ENCODE data around the gene NSUN3.

DNA sequence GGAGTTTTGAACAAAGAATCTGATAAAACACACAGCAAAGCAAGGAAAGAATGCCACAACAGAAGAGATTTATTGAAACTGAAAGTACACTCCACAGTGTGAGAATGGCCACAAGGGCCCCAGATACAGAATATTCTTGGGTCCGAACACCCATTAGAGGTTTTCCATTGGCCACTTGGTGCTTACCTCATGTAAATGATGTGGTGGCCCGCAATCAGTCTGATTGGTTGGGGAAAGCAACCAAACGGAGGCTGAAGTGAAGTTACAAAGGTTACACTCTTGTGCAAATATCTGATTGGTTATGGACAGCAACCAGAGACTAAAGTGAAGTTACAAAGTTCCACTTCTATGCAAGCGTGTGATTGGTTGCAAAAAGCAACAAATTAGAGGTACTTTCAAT, 20.4 kb downstream of the NSUN3 start:
- TF ChIP-seq, protein P1, sequence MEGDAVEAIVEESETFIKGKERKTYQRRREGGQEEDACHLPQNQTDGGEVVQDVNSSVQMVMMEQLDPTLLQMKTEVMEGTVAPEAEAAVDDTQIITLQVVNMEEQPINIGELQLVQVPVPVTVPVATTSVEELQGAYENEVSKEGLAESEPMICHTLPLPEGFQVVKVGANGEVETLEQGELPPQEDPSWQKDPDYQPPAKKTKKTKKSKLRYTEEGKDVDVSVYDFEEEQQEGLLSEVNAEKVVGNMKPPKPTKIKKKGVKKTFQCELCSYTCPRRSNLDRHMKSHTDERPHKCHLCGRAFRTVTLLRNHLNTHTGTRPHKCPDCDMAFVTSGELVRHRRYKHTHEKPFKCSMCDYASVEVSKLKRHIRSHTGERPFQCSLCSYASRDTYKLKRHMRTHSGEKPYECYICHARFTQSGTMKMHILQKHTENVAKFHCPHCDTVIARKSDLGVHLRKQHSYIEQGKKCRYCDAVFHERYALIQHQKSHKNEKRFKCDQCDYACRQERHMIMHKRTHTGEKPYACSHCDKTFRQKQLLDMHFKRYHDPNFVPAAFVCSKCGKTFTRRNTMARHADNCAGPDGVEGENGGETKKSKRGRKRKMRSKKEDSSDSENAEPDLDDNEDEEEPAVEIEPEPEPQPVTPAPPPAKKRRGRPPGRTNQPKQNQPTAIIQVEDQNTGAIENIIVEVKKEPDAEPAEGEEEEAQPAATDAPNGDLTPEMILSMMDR (conservative IDR thresholded peaks at IDR 0.05; ENCODE audit: low read depth, low read length), result no peak
- TF ChIP-seq POLR2A (IDR thresholded peaks at IDR 0.05; ENCODE audit: low read depth, low read length) (no peak), RFX5 (IDR thresholded peaks at IDR 0.05; ENCODE audit: low read depth, low read length) (no peak), RCOR1 (IDR thresholded peaks at IDR 0.05; ENCODE audit: insufficient replicate concordance, low read length) (no peak), SMC3 (IDR thresholded peaks at IDR 0.05; ENCODE audit: low read depth, low read length) (no peak), MXI1 (IDR thresholded peaks at IDR 0.05; ENCODE audit: borderline replicate concordance, low read depth, low read length) (no peak)
